Natural killer cell (primary cell): Measurements from ENCODE around the gene KLHL8. TPM values are rescaled to one million over a fixed set of nuclear protein-coding genes. Genes with fewer than 3 reads are reported as not detected.

Experiments
- ATAC-seq, 3 donors: fragments of 150-1000 bp in 2 of 3; fragments of 200-7000 bp in 1 of 3; cut with Tn5 transposase; 1 replicate in 1 of 3; 2 replicates in 2 of 3; pipeline ENCODE4 v1.10.0; 2021; ENCODE audit warnings: mild to moderate bottlenecking in 2 of 3, moderate library complexity in 2 of 3
- DNase-seq, 2 donors: peaks; one replicate each; pipeline versions ENCODE4 v3.0.0 to v3.0.0-alpha.2; 2013 to 2021; ENCODE audit warnings: mixed read lengths in 1 of 2
- H3K27ac ChIP-seq: one replicate; pipeline ENCODE4 v1.5.1; 2013; ENCODE audit warnings: mild to moderate bottlenecking, low read length
- H3K27me3 ChIP-seq: one replicate; pipeline ENCODE4 v1.6.1; 2013; ENCODE audit warnings: low read length; ENCODE audit not compliant: control insufficient read depth, insufficient read depth
- H3K36me3 ChIP-seq: one replicate; pipeline ENCODE4 v1.6.1; 2013; ENCODE audit warnings: low read length; ENCODE audit not compliant: control insufficient read depth, insufficient read depth
- H3K4me1 ChIP-seq: one replicate; pipeline ENCODE4 v1.6.1; 2013; ENCODE audit warnings: low read length; ENCODE audit not compliant: control insufficient read depth, insufficient read depth
- H3K4me3 ChIP-seq: one replicate; pipeline ENCODE4 v1.5.1; 2013; ENCODE audit warnings: low read length
- H3K9me3 ChIP-seq: one replicate; pipeline ENCODE4 v1.6.1; 2013; ENCODE audit warnings: low read length; ENCODE audit not compliant: control insufficient read depth, insufficient read depth
- H3K27ac Mint-ChIP-seq, 2 donors: one replicate each; pipeline ENCODE4 v1.8.0; 2022; ENCODE audit warnings: mild to moderate bottlenecking in 2 of 2, mixed read lengths in 2 of 2, moderate library complexity in 1 of 2
- H3K27me3 Mint-ChIP-seq, 2 donors: one replicate each; pipeline ENCODE4 v1.8.0; 2022; ENCODE audit warnings: low read depth in 2 of 2, mixed read lengths in 2 of 2
- H3K36me3 Mint-ChIP-seq: one replicate; pipeline ENCODE4 v1.8.0; 2022; ENCODE audit warnings: mixed read lengths
- H3K4me1 Mint-ChIP-seq, 2 donors: one replicate each; pipeline ENCODE4 v1.8.0; 2022; ENCODE audit warnings: mixed read lengths in 2 of 2
- H3K4me3 Mint-ChIP-seq: one replicate; pipeline ENCODE4 v1.8.0; 2022; ENCODE audit warnings: mild to moderate bottlenecking, moderate library complexity, mixed read lengths
- H3K9me3 Mint-ChIP-seq, 2 donors: one replicate each; pipeline ENCODE4 v1.8.0; 2022; ENCODE audit warnings: mixed read lengths in 2 of 2
- CTCF ChIP-seq: fragments of 200-600 bp; IDR thresholded peaks from one replicate; pipeline ENCODE4 v1.8.0; 2022; ENCODE audit warnings: antibody characterized with exemption
- WGBS: methylation state at CpG from one replicate; pipeline ENCODE4 v1.1.7; 2013; ENCODE audit warnings: missing lambda C conversion rate; ENCODE audit not compliant: insufficient coverage; 5-methylcytosine and 5-hydroxymethylcytosine counted together
- intact Hi-C: fragments of 100-400 bp; cut with micrococcal nuclease; formaldehyde crosslinking; loops from one replicate; pipeline ENCODE4 v1.14.2; 2022
- total RNA-seq, 4 donors: library from RNA; stranded (reverse); fragments of 120-200 nt in 1 of 4; gene quantifications; one replicate each; pipeline versions ENCODE4 v1.2.3 to v1.2.4, GENCODE V29; 2013 to 2022

The KLHL8 gene
- total RNA-seq, 3 donors from 2014 or later (not counting 1 experiment from before 2014, with no cell fraction given): 8.3 to 11.2 (median 9.1) TPM

GRCh38 chr4:87114245-87115062 lies 106.0 kb downstream of the KLHL8 start:
- ATAC-seq: no peak
- intact Hi-C loops: no loop called here
- no peaks in the 10 kb centered on the region for H3K27me3 Mint-ChIP-seq
- H3K9me3 Mint-ChIP-seq: no peaks in the 10 kb centered on the region
- no peak overlapping the region for H3K4me3 Mint-ChIP-seq
- 95% methylated on average over 23 of the region's 24 CpGs for WGBS
- H3K36me3 Mint-ChIP-seq: peaks cover 7% of the 10 kb centered on the region
- Histone ChIP-seq H3K27ac (no peak overlapping the region), H3K4me3 (no peak overlapping the region), H3K4me1 (no peaks in the 10 kb centered on the region), H3K27me3 (no peaks in the 10 kb centered on the region), H3K36me3 (peaks cover 43% of the 10 kb centered on the region), H3K9me3 (no peaks in the 10 kb centered on the region)
- no peak for TF ChIP-seq CTCF
- DNase-seq: no peak
- peaks cover 15 to 19% of the 10 kb centered on the region in 2 donors for H3K4me1 Mint-ChIP-seq
- no peak overlapping the region for H3K27ac Mint-ChIP-seq

GRCh38 chr4:87112063-87112462 lies 108.4 kb downstream of the KLHL8 start:
- intact Hi-C loops: no loop called here
- H3K27me3 Mint-ChIP-seq: no peaks in the 10 kb centered on the region
- no peaks in the 10 kb centered on the region for H3K4me1 ChIP-seq
- WGBS: 69% methylated on average over 4 of the region's 4 CpGs
- peaks cover 53% of the 10 kb centered on the region for H3K36me3 ChIP-seq
- no peak for DNase-seq
- no peaks in the 10 kb centered on the region for H3K27me3 ChIP-seq
- no peaks in the 10 kb centered on the region for H3K9me3 ChIP-seq
- peak overlapping the region; percentile 79 to 86 for H3K27ac Mint-ChIP-seq
- H3K36me3 Mint-ChIP-seq: peaks cover 7% of the 10 kb centered on the region
- H3K4me3 ChIP-seq: no peak overlapping the region
- H3K4me1 Mint-ChIP-seq: peaks cover 13 to 15% of the 10 kb centered on the region in 2 donors
- H3K9me3 Mint-ChIP-seq: no peaks in the 10 kb centered on the region
- no peak for TF ChIP-seq CTCF
- H3K27ac ChIP-seq: no peak overlapping the region
- peak overlapping the region; percentile 45 for H3K4me3 Mint-ChIP-seq
- ATAC-seq: peak; percentile 10 to 56 (median 29)

Other genes with a start within 250 kb of the KLHL8 start
- gene HSD17B13, start 102.3 kb upstream of the KLHL8 start, total RNA-seq: under 1 TPM; 0.33 to 0.95 (median 0.73) TPM
- gene HSD17B11, start 170.6 kb upstream of the KLHL8 start, total RNA-seq: 10 to 100 TPM; 42.2 to 50.5 (median 49.8) TPM
- 1 to 10 TPM; 7.3 to 9.6 (median 9.5) TPM for gene NUDT9, start 202.0 kb upstream of the KLHL8 start, total RNA-seq